HepG2 (cell line): ENCODE measurements around the gene SCYGR4. TPM values are rescaled to one million over a fixed set of nuclear protein-coding genes. Genes with fewer than 3 reads are reported as not detected.

Source experiments
- ATAD3A ChIP-seq: sonication (generic); formaldehyde crosslinking; IDR thresholded peaks from 2 replicates; pipeline ENCODE4 v1.4.0; 2020; ENCODE audit warnings: missing genetic modification reagents
- CERS6 ChIP-seq: sonication (generic); formaldehyde crosslinking; IDR thresholded peaks from 2 replicates; pipeline ENCODE4 v1.5.0; 2020; ENCODE audit warnings: missing genetic modification reagents
- DMTF1 ChIP-seq: sonication (generic); formaldehyde crosslinking; IDR thresholded peaks from 2 replicates; pipeline ENCODE4 v1.4.0; 2020; ENCODE audit warnings: mild to moderate bottlenecking, missing genetic modification reagents
- HDAC1 ChIP-seq: sonication (generic); formaldehyde crosslinking; IDR thresholded peaks from 2 replicates; pipeline ENCODE4 v1.5.1; 2020; ENCODE audit warnings: mild to moderate bottlenecking, missing genetic modification reagents
- HIC2 ChIP-seq: sonication (generic); formaldehyde crosslinking; IDR thresholded peaks from 2 replicates; pipeline ENCODE4 v1.9.0; 2022; ENCODE audit warnings: low read depth, missing genetic modification reagents
- IKZF4 ChIP-seq: sonication (generic); formaldehyde crosslinking; IDR thresholded peaks from 2 replicates; pipeline ENCODE4 v1.5.1; 2020; ENCODE audit warnings: borderline replicate concordance, mild to moderate bottlenecking, low read depth, missing genetic modification reagents; ENCODE audit errors: not compliant biosample characterization
- KAT2B ChIP-seq: fragments of 150-350 bp; IDR thresholded peaks from 2 replicates; pipeline ENCODE4 v1.6.1; 2014; ENCODE audit warnings: low read depth, low read length, borderline replicate concordance
- MLXIP ChIP-seq: sonication (generic); formaldehyde crosslinking; IDR thresholded peaks from 2 replicates; pipeline ENCODE4 v1.9.0; 2021; ENCODE audit warnings: missing genetic modification reagents, borderline replicate concordance
- NFYB ChIP-seq: sonication (generic); formaldehyde crosslinking; IDR thresholded peaks from 2 replicates; pipeline ENCODE4 v1.4.0; 2020; ENCODE audit warnings: missing genetic modification reagents
- NR2F2 ChIP-seq: IDR thresholded peaks from 2 replicates; pipeline ENCODE4 v1.6.1; 2012; ENCODE audit warnings: low read depth, inconsistent platforms, borderline replicate concordance
- PHF20 ChIP-seq: sonication (generic); formaldehyde crosslinking; IDR thresholded peaks from 2 replicates; pipeline ENCODE4 v1.5.0; 2020; ENCODE audit warnings: mild to moderate bottlenecking, missing genetic modification reagents
- PLRG1 ChIP-seq: fragments of 450-650 bp; conservative IDR thresholded peaks from 2 replicates; pipeline ENCODE4 v1.6.1; 2016
- SALL1 ChIP-seq: sonication (generic); formaldehyde crosslinking; IDR thresholded peaks from 2 replicates; pipeline ENCODE4 v1.8.0; 2022; ENCODE audit warnings: mild to moderate bottlenecking, missing genetic modification reagents
- SIN3B ChIP-seq: fragments of 150-350 bp; IDR thresholded peaks from 2 replicates; pipeline ENCODE4 v1.6.1; 2014; ENCODE audit warnings: low read length
- TMF1 ChIP-seq: sonication (generic); formaldehyde crosslinking; IDR thresholded peaks from 2 replicates; pipeline ENCODE4 v1.8.1; 2022; ENCODE audit warnings: low read depth, missing genetic modification reagents
- ZNF207 ChIP-seq: fragments of 450-650 bp; IDR thresholded peaks from 2 replicates; pipeline ENCODE4 v1.6.1; 2016; ENCODE audit warnings: antibody characterized with exemption, borderline replicate concordance
- ZNF333 ChIP-seq: sonication (generic); formaldehyde crosslinking; IDR thresholded peaks from 2 replicates; pipeline ENCODE4 v1.4.0; 2020; ENCODE audit warnings: mild to moderate bottlenecking, missing genetic modification reagents, borderline replicate concordance
- ZNF382 ChIP-seq: sonication (generic); formaldehyde crosslinking; IDR thresholded peaks from 2 replicates; pipeline ENCODE4 v1.5.0; 2020; ENCODE audit warnings: missing genetic modification reagents, mild to moderate bottlenecking, borderline replicate concordance
- ZNF530 ChIP-seq: sonication (generic); formaldehyde crosslinking; IDR thresholded peaks from 2 replicates; pipeline ENCODE4 v1.5.0; 2020; ENCODE audit warnings: low read depth, mild to moderate bottlenecking, missing genetic modification reagents
- ZNF574 ChIP-seq: sonication (generic); formaldehyde crosslinking; IDR thresholded peaks from 2 replicates; pipeline ENCODE4 v1.4.0; 2020; ENCODE audit warnings: missing genetic modification reagents
- polyA plus RNA-seq, 8 experiments: library from polyadenylated mRNA; depleted of rRNA in 3 of 8; stranded (reverse) in 7 of 8; unstranded in 1 of 8; fragments of >200 nt; fragmentation: Illumina TruSeq in 4 of 8; extraction: Trizol in 4 of 8; gene quantifications; 2 replicates each; pipeline versions ENCODE4 v1.2.1 to v1.2.3, GENCODE V29; 2011 to 2016; ENCODE audit warnings: low read depth in 4 of 8, missing spikeins in 1 of 8, mixed read lengths in 1 of 8; ENCODE audit not compliant: insufficient read depth in 1 of 8
- total RNA-seq, 5 experiments: library from RNA; depleted of rRNA; stranded (reverse); fragments of >200 nt; fragmentation: Illumina TruSeq; extraction: Trizol; gene quantifications; 2 replicates each; pipeline ENCODE4 v1.2.3, GENCODE V29; 2016; ENCODE audit warnings: low read depth in 1 of 5

Gene SCYGR4
- total and polyA plus RNA-seq, 2 of the 13 experiments (the other 11 are each of a cell fraction or from before 2014, with no cell fraction given) = not detected

- TF ChIP-seq SALL1 (CRISPR knock-in tag) (peak; percentile 72), PHF20 (CRISPR knock-in tag) (no peak), HDAC1 (CRISPR knock-in tag) (peak; percentile 44; the same call in 1 of the 2 replicates), NR2F2 (peak; percentile 77; the same call in 1 of the 2 replicates), SIN3B (no peak), ZNF207 (no peak), CERS6 (CRISPR knock-in tag) (no peak), PLRG1 (no peak), TMF1 (CRISPR knock-in tag) (no peak), ATAD3A (CRISPR knock-in tag) (no peak), HIC2 (CRISPR knock-in tag) (peak; percentile 57; the same call in 1 of the 2 replicates), ZNF382 (CRISPR knock-in tag) (no peak), NFYB (CRISPR knock-in tag) (no peak), MLXIP (CRISPR knock-in tag) (no peak), DMTF1 (CRISPR knock-in tag) (no peak), IKZF4 (CRISPR knock-in tag) (no peak), KAT2B (no peak), ZNF333 (no peak), ZNF574 (CRISPR knock-in tag) (0 out of 2 replicates have a peak, but pooled peaks have one; percentile 31), ZNF530 (CRISPR knock-in tag) (no peak)
These were observed 26.8 kb downstream of the SCYGR4 start (continued) for GRCh38 chr2:227643990-227644551.
